Measurements from ENCODE around the gene RRP36. TPM values are rescaled to one million over a fixed set of nuclear protein-coding genes. Genes with fewer than 3 reads are reported as not detected.

Gene RRP36
- total and polyA plus RNA-seq, 2 of the 8 experiments (the other 6 are each of a cell fraction or from before 2014, with no cell fraction given), result 33.9 to 92.3 TPM

GRCh38 chr6:43075670-43076463 lies 54.4 kb downstream of the RRP36 start, which contains the start of gene PTK7 (continued):
- TF ChIP-seq NANOG (IDR thresholded peaks at IDR 0.05; ENCODE audit: insufficient read depth, low read depth, low read length, poor library complexity, severe bottlenecking), result peak; percentile 8
